HepG2 (cell line): Measurements from ENCODE around the gene GARIN5A. TPM values are rescaled to one million over a fixed set of nuclear protein-coding genes. Genes with fewer than 3 reads are reported as not detected.

Experiments
- BHLHE40 ChIP-seq: IDR thresholded peaks from 2 replicates; pipeline ENCODE4 v1.6.1; 2011; ENCODE audit warnings: low read length, improper control_type of control experiment
- FOXC1 ChIP-seq: sonication (generic); formaldehyde crosslinking; IDR thresholded peaks from 2 replicates; pipeline ENCODE4 v1.8.0; 2022; ENCODE audit warnings: mild to moderate bottlenecking, missing genetic modification reagents, borderline replicate concordance
- HDAC1 ChIP-seq: sonication (generic); formaldehyde crosslinking; IDR thresholded peaks from 2 replicates; pipeline ENCODE4 v1.5.1; 2020; ENCODE audit warnings: mild to moderate bottlenecking, missing genetic modification reagents
- IRF2 ChIP-seq: IDR thresholded peaks from 2 replicates; pipeline ENCODE4 v1.6.1; 2018; ENCODE audit warnings: missing genetic modification reagents, missing compliant biosample characterization
- NAIF1 ChIP-seq: sonication (generic); formaldehyde crosslinking; IDR thresholded peaks from 2 replicates; pipeline ENCODE4 v1.5.0; 2020; ENCODE audit warnings: mild to moderate bottlenecking, missing genetic modification reagents, borderline replicate concordance
- NR2F6 ChIP-seq, 2 experiments: IDR thresholded peaks; 2 replicates each; pipeline ENCODE4 v1.6.1; 2016; ENCODE audit warnings: antibody characterized with exemption in 1 of 2, mild to moderate bottlenecking in 1 of 2
- PLRG1 ChIP-seq: fragments of 450-650 bp; conservative IDR thresholded peaks from 2 replicates; pipeline ENCODE4 v1.6.1; 2016
- RAD21 ChIP-seq: fragments of 450-650 bp; formaldehyde crosslinking; IDR thresholded peaks from 2 replicates; pipeline ENCODE4 v1.5.0; 2020; ENCODE audit warnings: mild to moderate bottlenecking
- RAD51 ChIP-seq: fragments of 450-650 bp; IDR thresholded peaks from 2 replicates; pipeline ENCODE4 v1.6.1; 2016; ENCODE audit warnings: borderline replicate concordance
- SYNCRIP ChIP-seq: fragments of 200-400 bp; formaldehyde crosslinking; IDR thresholded peaks from 2 replicates; pipeline ENCODE4 v1.6.1; 2018; ENCODE audit warnings: mild to moderate bottlenecking, low read depth, low read length; ENCODE audit not compliant: insufficient read depth
- TEAD3 ChIP-seq: optimal IDR thresholded peaks from 2 replicates; pipeline ENCODE3; 2016; ENCODE audit warnings: borderline replicate concordance
- TP53 ChIP-seq: sonication (generic); formaldehyde crosslinking; conservative IDR thresholded peaks from 2 replicates; pipeline ENCODE4 v1.4.0; 2020; ENCODE audit warnings: missing genetic modification reagents
- ZFX ChIP-seq: sonication (generic); formaldehyde crosslinking; IDR thresholded peaks from 2 replicates; pipeline ENCODE4 v1.4.0; 2020; ENCODE audit warnings: mild to moderate bottlenecking, low read depth, missing genetic modification reagents, moderate library complexity
- ZMYM2 ChIP-seq: sonication (generic); formaldehyde crosslinking; IDR thresholded peaks from 2 replicates; pipeline ENCODE4 v1.8.0; 2022; ENCODE audit warnings: mild to moderate bottlenecking, missing genetic modification reagents
- ZNF256 ChIP-seq: sonication (generic); formaldehyde crosslinking; conservative IDR thresholded peaks from 2 replicates; pipeline ENCODE4 v1.4.0; 2020; ENCODE audit warnings: missing genetic modification reagents
- ZNF3 ChIP-seq: IDR thresholded peaks from 2 replicates; pipeline ENCODE4 v1.7.0; 2017; ENCODE audit warnings: inconsistent platforms
- ZNF484 ChIP-seq: sonication (generic); formaldehyde crosslinking; IDR thresholded peaks from 2 replicates; pipeline ENCODE4 v1.5.1; 2020; ENCODE audit warnings: mild to moderate bottlenecking, low read depth, missing genetic modification reagents, borderline replicate concordance
- ZNF547 ChIP-seq: sonication (generic); formaldehyde crosslinking; IDR thresholded peaks from 2 replicates; pipeline ENCODE4 v1.5.1; 2020; ENCODE audit warnings: mild to moderate bottlenecking, missing genetic modification reagents
- polyA plus RNA-seq, 8 experiments: library from polyadenylated mRNA; depleted of rRNA in 3 of 8; stranded (reverse) in 7 of 8; unstranded in 1 of 8; fragments of >200 nt; fragmentation: Illumina TruSeq in 4 of 8; extraction: Trizol in 4 of 8; gene quantifications; 2 replicates each; pipeline versions ENCODE4 v1.2.1 to v1.2.3, GENCODE V29; 2011 to 2016; ENCODE audit warnings: low read depth in 4 of 8, missing spikeins in 1 of 8, mixed read lengths in 1 of 8; ENCODE audit not compliant: insufficient read depth in 1 of 8
- total RNA-seq, 5 experiments: library from RNA; depleted of rRNA; stranded (reverse); fragments of >200 nt; fragmentation: Illumina TruSeq; extraction: Trizol; gene quantifications; 2 replicates each; pipeline ENCODE4 v1.2.3, GENCODE V29; 2016; ENCODE audit warnings: low read depth in 1 of 5
- TF ChIP-seq, protein P1 (sequence below): sonication (generic); formaldehyde crosslinking; IDR thresholded peaks from 2 replicates; pipeline ENCODE4 v1.4.0; 2020; ENCODE audit warnings: missing genetic modification reagents
- TF ChIP-seq, protein P2 (sequence below): sonication (generic); formaldehyde crosslinking; IDR thresholded peaks from 2 replicates; pipeline ENCODE4 v1.4.0; 2020; ENCODE audit warnings: missing genetic modification reagents
- TF ChIP-seq, protein P3 (sequence below): IDR thresholded peaks from 2 replicates; pipeline ENCODE4 v1.6.1; 2016; ENCODE audit warnings: missing genetic modification reagents, missing compliant biosample characterization
- TF ChIP-seq, protein P4 (sequence below): sonication (generic); formaldehyde crosslinking; IDR thresholded peaks from 2 replicates; pipeline ENCODE4 v1.8.1; 2023; ENCODE audit warnings: mild to moderate bottlenecking, missing genetic modification reagents
- TF ChIP-seq, protein P5 (sequence below): sonication (generic); formaldehyde crosslinking; IDR thresholded peaks from 2 replicates; pipeline ENCODE4 v1.4.0; 2020; ENCODE audit warnings: missing genetic modification reagents

Gene GARIN5A
- total and polyA plus RNA-seq, 2 of the 13 experiments (the other 11 are each of a cell fraction or from before 2014, with no cell fraction given) = not detected

DNA sequence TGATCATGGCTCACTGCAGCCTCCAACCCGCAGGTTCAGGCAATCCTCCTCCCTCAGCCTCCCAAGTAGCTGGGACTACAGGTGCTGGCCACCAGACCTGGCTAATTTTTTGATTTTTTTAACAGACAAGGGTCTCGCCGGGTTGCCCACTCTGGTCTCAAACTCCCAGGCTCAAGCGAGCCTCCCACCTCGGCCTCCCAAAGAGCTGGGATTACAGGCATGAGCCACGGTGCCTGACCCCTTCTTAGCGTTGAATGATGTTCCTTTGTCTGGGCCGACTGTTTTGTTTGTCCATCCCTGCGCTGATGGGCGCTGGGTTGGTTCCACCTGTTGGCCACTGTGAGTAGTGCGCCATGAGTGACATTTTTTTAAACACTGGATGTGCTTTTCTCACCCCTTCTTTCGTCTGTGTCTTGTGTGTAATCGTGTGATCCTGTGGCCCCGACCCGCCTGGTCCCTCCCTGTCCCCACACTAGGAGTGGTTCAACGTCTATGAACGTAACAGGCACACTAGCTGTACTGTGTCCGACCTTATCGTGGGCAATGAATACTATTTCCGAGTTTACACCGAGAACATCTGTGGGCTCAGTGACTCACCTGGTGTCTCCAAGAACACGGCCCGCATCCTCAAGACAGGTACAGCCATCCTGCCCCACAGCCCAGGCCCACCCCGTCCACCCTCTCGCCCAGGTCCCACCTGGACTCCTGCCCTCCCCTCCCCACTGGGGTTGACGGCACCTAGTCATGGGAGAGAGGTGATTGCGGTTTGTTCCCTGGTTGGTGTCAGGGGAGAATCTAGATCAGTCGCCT lies 15.4 kb downstream of the GARIN5A start (continued):
- TF ChIP-seq, protein P1, sequence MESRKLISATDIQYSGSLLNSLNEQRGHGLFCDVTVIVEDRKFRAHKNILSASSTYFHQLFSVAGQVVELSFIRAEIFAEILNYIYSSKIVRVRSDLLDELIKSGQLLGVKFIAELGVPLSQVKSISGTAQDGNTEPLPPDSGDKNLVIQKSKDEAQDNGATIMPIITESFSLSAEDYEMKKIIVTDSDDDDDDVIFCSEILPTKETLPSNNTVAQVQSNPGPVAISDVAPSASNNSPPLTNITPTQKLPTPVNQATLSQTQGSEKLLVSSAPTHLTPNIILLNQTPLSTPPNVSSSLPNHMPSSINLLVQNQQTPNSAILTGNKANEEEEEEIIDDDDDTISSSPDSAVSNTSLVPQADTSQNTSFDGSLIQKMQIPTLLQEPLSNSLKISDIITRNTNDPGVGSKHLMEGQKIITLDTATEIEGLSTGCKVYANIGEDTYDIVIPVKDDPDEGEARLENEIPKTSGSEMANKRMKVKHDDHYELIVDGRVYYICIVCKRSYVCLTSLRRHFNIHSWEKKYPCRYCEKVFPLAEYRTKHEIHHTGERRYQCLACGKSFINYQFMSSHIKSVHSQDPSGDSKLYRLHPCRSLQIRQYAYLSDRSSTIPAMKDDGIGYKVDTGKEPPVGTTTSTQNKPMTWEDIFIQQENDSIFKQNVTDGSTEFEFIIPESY (CRISPR knock-in tag) = 0 out of 2 replicates have a peak, but pooled peaks have one; percentile 10
- TF ChIP-seq BHLHE40 (peak; percentile 35; the same call in 1 of the 2 replicates), ZNF256 (CRISPR knock-in tag) (no peak), ZFX (CRISPR knock-in tag) (0 out of 2 replicates have a peak, but pooled peaks have one; percentile 21), NAIF1 (no peak), HDAC1 (CRISPR knock-in tag) (0 out of 2 replicates have a peak, but pooled peaks have one; percentile 17), PLRG1 (no peak), RAD51 (no peak), SYNCRIP (no peak), ZNF484 (CRISPR knock-in tag) (no peak), TP53 (CRISPR knock-in tag) (no peak), ZNF3 (CRISPR knock-in tag) (no peak), RAD21 (CRISPR knock-in tag) (peak; percentile 72), TEAD3 (CRISPR knock-in tag) (peak; percentile 48), FOXC1 (CRISPR knock-in tag) (no peak), IRF2 (CRISPR knock-in tag) (0 out of 2 replicates have a peak, but pooled peaks have one; percentile 18), ZNF547 (CRISPR knock-in tag) (0 out of 2 replicates have a peak, but pooled peaks have one; percentile 38), NR2F6 (IDR thresholded peaks at IDR 0.05) (no peak), NR2F6 (CRISPR knock-in tag; IDR thresholded peaks at IDR 0.05) (0 out of 2 replicates have a peak, but pooled peaks have one; percentile 13), ZMYM2 (CRISPR knock-in tag) (0 out of 2 replicates have a peak, but pooled peaks have one; percentile 34)
- TF ChIP-seq, protein P2, sequence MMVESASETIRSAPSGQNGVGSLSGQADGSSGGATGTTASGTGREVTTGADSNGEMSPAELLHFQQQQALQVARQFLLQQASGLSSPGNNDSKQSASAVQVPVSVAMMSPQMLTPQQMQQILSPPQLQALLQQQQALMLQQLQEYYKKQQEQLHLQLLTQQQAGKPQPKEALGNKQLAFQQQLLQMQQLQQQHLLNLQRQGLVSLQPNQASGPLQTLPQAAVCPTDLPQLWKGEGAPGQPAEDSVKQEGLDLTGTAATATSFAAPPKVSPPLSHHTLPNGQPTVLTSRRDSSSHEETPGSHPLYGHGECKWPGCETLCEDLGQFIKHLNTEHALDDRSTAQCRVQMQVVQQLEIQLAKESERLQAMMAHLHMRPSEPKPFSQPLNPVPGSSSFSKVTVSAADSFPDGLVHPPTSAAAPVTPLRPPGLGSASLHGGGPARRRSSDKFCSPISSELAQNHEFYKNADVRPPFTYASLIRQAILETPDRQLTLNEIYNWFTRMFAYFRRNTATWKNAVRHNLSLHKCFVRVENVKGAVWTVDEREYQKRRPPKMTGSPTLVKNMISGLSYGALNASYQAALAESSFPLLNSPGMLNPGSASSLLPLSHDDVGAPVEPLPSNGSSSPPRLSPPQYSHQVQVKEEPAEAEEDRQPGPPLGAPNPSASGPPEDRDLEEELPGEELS (CRISPR knock-in tag) = no peak
- TF ChIP-seq, protein P3, sequence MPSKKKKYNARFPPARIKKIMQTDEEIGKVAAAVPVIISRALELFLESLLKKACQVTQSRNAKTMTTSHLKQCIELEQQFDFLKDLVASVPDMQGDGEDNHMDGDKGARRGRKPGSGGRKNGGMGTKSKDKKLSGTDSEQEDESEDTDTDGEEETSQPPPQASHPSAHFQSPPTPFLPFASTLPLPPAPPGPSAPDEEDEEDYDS (CRISPR knock-in tag) = no peak
- TF ChIP-seq, protein P4, sequence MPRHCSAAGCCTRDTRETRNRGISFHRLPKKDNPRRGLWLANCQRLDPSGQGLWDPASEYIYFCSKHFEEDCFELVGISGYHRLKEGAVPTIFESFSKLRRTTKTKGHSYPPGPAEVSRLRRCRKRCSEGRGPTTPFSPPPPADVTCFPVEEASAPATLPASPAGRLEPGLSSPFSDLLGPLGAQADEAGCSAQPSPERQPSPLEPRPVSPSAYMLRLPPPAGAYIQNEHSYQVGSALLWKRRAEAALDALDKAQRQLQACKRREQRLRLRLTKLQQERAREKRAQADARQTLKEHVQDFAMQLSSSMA = 0 out of 2 replicates have a peak, but pooled peaks have one; percentile 28
- TF ChIP-seq, protein P5, sequence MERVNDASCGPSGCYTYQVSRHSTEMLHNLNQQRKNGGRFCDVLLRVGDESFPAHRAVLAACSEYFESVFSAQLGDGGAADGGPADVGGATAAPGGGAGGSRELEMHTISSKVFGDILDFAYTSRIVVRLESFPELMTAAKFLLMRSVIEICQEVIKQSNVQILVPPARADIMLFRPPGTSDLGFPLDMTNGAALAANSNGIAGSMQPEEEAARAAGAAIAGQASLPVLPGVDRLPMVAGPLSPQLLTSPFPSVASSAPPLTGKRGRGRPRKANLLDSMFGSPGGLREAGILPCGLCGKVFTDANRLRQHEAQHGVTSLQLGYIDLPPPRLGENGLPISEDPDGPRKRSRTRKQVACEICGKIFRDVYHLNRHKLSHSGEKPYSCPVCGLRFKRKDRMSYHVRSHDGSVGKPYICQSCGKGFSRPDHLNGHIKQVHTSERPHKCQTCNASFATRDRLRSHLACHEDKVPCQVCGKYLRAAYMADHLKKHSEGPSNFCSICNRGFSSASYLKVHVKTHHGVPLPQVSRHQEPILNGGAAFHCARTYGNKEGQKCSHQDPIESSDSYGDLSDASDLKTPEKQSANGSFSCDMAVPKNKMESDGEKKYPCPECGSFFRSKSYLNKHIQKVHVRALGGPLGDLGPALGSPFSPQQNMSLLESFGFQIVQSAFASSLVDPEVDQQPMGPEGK (CRISPR knock-in tag) = no peak
